GM18873 (cell line): ENCODE data around the gene TMEM266.

ENCODE experiments used
- ATAC-seq: cut with Tn5 transposase; IDR thresholded peaks from one replicate; pipeline ENCODE4 v1.9.1; 2021; ENCODE audit warnings: mild to moderate bottlenecking, moderate library complexity, moderate number of reproducible peaks; ENCODE audit not compliant: unreplicated experiment, low FRiP score

Gene TMEM266

GRCh38 chr15:76178296-76179000 is 118.7 kb downstream of the TMEM266 start:
- no peak for ATAC-seq

GRCh38 chr15:76179023-76179422 is 119.2 kb downstream of the TMEM266 start:
- ATAC-seq, result no peak

- no peak for ATAC-seq
Observed at GRCh38 chr15:76180321-76180720, 120.5 kb downstream of the TMEM266 start.

DNA sequence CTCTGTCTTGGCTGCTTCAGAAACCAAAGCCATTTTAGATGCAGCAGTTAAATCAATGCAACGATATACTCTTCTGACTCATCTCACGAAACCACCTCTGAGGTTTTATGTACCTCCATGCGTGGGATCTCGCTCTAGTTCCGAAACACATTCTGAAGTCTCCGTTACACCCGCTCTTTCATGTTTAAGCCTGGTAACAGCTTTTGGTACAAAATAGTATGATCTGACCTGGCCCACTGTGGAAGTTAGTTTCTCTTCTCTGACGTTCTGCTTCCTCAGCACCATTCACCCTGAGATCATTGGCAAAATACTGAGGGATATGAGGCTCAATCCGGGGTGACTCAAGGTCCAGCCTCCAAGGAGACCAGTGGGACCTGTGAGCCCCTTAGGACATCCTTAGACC is 121.9 kb downstream of the TMEM266 start:
- ATAC-seq, result no peak

- ATAC-seq, result no peak
Observed at GRCh38 chr15:76183930-76184649, 124.3 kb downstream of the TMEM266 start.

- ATAC-seq, result no peak
Observed at GRCh38 chr15:76184650-76185035, 124.9 kb downstream of the TMEM266 start.

DNA sequence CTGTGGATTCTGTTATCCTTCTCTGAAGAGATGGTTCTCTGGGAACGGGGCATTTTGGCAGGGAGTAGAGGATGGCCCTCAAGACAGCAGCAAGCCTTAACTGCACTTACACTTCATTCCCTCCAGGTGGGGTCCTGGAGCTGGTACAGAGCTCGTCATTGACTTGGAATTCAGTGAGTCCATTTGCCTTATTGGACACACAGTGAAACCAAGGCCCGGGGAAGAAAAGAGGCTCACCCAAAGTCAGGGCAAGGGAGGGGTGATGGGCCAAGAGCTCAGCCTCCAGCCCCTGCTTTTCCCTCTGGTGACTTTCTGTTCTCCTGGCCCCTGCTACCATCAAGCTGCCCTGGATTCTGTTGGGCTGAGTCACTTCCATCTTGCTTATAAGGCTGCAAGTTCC is 125.9 kb downstream of the TMEM266 start:
- ATAC-seq, result no peak

GRCh38 chr15:76187163-76187562 is 127.4 kb downstream of the TMEM266 start:
- ATAC-seq, result no peak

GRCh38 chr15:76189106-76189505 is 129.3 kb downstream of the TMEM266 start:
- no peak for ATAC-seq

- no peak for ATAC-seq
Observed at GRCh38 chr15:76190070-76190564, 130.3 kb downstream of the TMEM266 start.

GRCh38 chr15:76190751-76191538 is 131.2 kb downstream of the TMEM266 start:
- ATAC-seq, result no peak

DNA sequence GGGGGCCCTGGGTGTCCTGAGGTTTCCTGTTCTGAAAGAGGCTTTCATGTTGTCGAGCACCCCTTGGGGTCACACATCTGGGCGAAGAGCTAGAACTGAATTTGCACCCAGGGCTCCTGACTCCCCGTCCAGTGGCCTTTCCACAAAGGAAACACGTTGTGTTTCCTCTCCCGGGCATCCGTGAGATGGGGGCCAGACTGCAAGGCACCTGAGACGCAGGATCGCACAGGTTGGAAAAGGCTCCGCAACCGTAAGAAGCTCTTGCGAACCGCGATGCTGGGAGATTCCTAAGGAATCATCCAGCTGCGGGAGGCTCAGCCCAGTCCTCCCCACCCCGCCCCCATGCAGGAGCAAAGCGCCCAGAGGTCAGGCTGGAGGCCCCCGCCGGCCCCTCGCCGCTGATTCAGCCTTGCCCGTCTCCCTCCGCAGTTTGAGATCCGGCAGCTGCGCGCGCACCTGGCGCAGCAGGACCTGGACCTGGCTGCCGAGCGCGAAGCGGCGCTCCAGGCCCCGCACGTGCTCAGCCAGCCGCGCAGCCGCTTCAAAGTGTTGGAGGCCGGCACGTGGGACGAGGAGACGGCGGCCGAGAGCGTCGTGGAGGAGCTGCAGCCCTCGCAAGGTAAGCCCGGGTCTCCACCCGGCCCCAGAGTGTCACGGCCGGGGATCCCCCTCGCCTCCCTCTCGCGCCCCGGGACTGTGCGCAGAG is 131.9 kb downstream of the TMEM266 start:
- no peak for ATAC-seq

GRCh38 chr15:76192715-76193114 is 132.9 kb downstream of the TMEM266 start:
- no peak for ATAC-seq

GRCh38 chr15:76193934-76194333 is 134.1 kb downstream of the TMEM266 start:
- ATAC-seq, result no peak

GRCh38 chr15:76195506-76196268 is 135.9 kb downstream of the TMEM266 start:
- ATAC-seq, result no peak

DNA sequence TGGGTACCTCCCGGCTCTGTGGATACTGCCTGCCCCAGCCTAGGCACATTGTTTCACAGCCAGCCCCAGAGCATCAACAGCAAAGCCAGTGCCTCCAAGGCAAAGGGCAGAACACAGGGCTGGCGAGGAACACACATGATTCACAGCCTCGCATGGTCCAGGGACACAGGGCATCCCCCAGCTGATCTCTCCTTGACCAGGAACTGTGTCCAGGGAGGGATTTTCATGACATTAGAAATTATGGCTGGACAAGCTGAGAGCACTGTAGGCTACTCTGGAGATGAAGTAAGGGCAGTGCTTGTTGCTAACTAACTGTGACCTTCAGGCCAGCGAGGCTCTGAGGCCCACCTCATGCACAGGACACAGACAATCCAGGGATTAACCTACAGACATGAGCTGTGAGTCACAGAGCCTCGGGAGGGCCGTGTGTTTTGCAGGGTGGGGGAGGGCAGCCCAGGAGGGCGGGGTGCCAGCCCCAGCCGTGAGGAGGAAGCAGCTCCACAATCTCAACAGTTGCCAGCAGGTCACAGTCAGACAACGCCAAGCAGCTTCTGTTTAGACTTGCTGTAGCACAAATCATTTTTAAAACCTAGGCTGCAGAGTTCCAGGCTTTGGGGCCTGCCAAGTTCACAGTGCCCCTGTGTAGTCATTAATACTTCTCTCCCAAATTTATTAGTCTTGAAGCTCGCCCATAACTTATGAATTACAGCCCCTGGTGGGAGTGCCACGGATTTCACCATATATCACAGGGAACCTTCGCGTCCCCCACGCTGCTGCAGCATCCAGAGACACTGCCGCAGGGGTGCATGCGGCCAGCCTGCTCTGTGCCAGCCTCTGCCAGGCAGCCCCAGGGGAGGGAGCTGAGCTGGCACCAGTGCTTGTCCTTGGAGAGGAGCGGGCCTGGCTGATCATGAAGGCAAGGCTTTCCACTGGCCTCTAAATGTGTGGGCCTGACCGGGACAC is 136.8 kb downstream of the TMEM266 start:
- no peak for ATAC-seq

- no peak for ATAC-seq
Observed at GRCh38 chr15:76197703-76198455, 138.1 kb downstream of the TMEM266 start.
